ENCODE data around the gene C17orf50. TPM values are rescaled to one million over a fixed set of nuclear protein-coding genes. Genes with fewer than 3 reads are reported as not detected.

Gene C17orf50
- total and polyA plus RNA-seq, 3 donors from 2014 or later: 48.8 to 154 (median 102) TPM

- no peaks in the 10 kb centered on the region for H3K27me3 ChIP-seq
- DNase-seq: no peak
- no peaks in the 10 kb centered on the region for H3K36me3 ChIP-seq (ENCODE audit: low read depth, missing control alignments)
- H3K4me1 ChIP-seq: peaks cover 6% of the 10 kb centered on the region
- no peaks in the 10 kb centered on the region for H3K9me3 ChIP-seq
- TF ChIP-seq POLR2A (IDR thresholded peaks at IDR 0.05) (no peak), CTCF (IDR thresholded peaks at IDR 0.05) (no peak)
- intact Hi-C loops (cut with DNase I; ENCODE audit: low total_unique reads): no loop called here
- H3K4me3 ChIP-seq: no peak overlapping the region
- WGBS, 2 donors: 78 to 91% methylated on average over 1 of the region's 1 CpG
- H3K27ac ChIP-seq: no peak overlapping the region
Measured at GRCh38 chr17:35732806-35733136, 27.9 kb upstream of the C17orf50 start.

GRCh38 chr17:35733366-35733765, 27.3 kb upstream of the C17orf50 start:
- peaks cover 6% of the 10 kb centered on the region for H3K4me1 ChIP-seq
- intact Hi-C loops (cut with DNase I; ENCODE audit: low total_unique reads): no loop called here

DNA sequence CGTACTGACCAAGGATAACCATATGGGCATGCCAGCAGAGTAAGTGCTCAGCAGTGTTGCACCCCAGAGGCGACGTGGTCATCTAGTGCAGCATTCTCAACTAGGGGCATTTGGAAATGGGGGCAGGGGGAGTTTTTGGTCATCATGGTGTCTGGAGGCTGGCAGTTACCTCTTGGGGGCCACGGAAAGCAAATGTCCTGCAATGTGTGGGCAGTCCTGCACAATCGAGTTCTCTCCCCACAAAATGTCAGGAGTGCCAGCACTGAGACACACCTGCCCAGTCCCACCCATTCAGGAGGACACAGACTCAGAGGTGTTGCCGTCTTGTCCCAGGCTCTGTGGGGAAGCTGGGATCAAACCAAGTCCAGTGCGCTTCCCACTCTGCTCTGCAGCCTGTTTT, 26.3 kb upstream of the C17orf50 start:
- no peaks in the 10 kb centered on the region for H3K9me3 ChIP-seq
- intact Hi-C loops (cut with DNase I; ENCODE audit: low total_unique reads): no loop called here
- DNase-seq: no peak
- H3K27ac ChIP-seq: no peak overlapping the region
- WGBS, 2 donors: 88 to 92% methylated on average over 7 of the region's 7 CpGs
- H3K36me3 ChIP-seq (ENCODE audit: low read depth, missing control alignments): no peaks in the 10 kb centered on the region
- H3K4me1 ChIP-seq: peaks cover 6% of the 10 kb centered on the region
- H3K4me3 ChIP-seq: no peak overlapping the region
- no peaks in the 10 kb centered on the region for H3K27me3 ChIP-seq
- TF ChIP-seq CTCF (IDR thresholded peaks at IDR 0.05) (no peak), POLR2A (IDR thresholded peaks at IDR 0.05) (no peak)

More at GRCh38 chr17:35733366-35733765, 27.3 kb upstream of the C17orf50 start:
- 87 to 94% methylated on average over 4 to 6 of the region's 6 CpGs for WGBS, 2 donors
- no peak overlapping the region for H3K27ac ChIP-seq
- no peak for DNase-seq
- H3K27me3 ChIP-seq: no peaks in the 10 kb centered on the region
- no peaks in the 10 kb centered on the region for H3K36me3 ChIP-seq (ENCODE audit: low read depth, missing control alignments)
- no peak overlapping the region for H3K4me3 ChIP-seq
- TF ChIP-seq CTCF (IDR thresholded peaks at IDR 0.05) (no peak), POLR2A (IDR thresholded peaks at IDR 0.05) (no peak)
- H3K9me3 ChIP-seq: no peaks in the 10 kb centered on the region

DNA sequence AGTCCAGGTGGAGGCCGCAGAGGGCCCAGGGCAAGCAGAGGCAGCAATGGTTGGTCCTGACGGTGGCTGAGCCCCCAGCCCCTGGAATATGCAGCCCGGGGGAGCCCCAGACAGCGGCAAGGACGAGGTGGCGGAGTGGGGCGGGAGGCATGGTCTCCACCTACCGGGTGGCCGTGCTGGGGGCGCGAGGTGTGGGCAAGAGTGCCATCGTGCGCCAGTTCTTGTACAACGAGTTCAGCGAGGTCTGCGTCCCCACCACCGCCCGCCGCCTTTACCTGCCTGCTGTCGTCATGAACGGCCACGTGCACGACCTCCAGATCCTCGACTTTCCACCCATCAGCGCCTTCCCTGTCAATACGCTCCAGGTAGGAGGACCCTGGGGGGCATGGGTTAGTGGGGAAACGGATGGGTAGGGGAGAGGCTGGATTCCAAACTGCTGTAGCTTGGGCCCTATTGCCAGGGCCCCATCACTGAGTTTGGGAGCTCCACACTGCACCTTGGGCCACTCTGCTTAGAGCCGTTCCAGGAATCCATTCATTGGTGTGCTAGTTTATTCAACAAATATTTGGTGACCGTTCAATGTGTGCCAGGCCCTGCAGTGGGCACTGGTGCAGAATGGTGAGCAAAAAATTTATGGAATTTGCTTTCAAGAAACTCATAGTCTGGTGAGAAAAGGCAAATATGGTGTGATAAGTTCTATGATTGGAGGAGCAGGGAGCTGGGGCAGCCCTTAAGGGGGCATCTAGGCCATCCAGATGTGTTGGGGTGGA, 25.5 kb upstream of the C17orf50 start:
- intact Hi-C loops (cut with DNase I; ENCODE audit: low total_unique reads): no loop called here
- no peaks in the 10 kb centered on the region for H3K9me3 ChIP-seq
- no peaks in the 10 kb centered on the region for H3K27me3 ChIP-seq
- TF ChIP-seq POLR2A (IDR thresholded peaks at IDR 0.05) (no peak), CTCF (IDR thresholded peaks at IDR 0.05) (no peak)
- no peak overlapping the region for H3K4me3 ChIP-seq
- DNase-seq: no peak
- no peaks in the 10 kb centered on the region for H3K36me3 ChIP-seq (ENCODE audit: low read depth, missing control alignments)
- WGBS, 2 donors: 82 to 86% methylated on average over 21 to 29 of the region's 29 CpGs
- H3K27ac ChIP-seq: no peak overlapping the region
- H3K4me1 ChIP-seq: peaks cover 6% of the 10 kb centered on the region

- intact Hi-C loops (cut with DNase I; ENCODE audit: low total_unique reads): no loop called here
- DNase-seq: no peak
- WGBS, 2 donors: 92 to 93% methylated on average over 3 to 5 of the region's 5 CpGs
- Histone ChIP-seq H3K4me1 (peaks cover 1% of the 10 kb centered on the region), H3K4me3 (no peak overlapping the region), H3K27me3 (no peaks in the 10 kb centered on the region), H3K9me3 (no peaks in the 10 kb centered on the region), H3K27ac (no peak overlapping the region), H3K36me3 (ENCODE audit: low read depth, missing control alignments) (no peaks in the 10 kb centered on the region)
- TF ChIP-seq CTCF (IDR thresholded peaks at IDR 0.05): no peak
- TF ChIP-seq POLR2A (IDR thresholded peaks at IDR 0.05): no peak
Measured at GRCh38 chr17:35736236-35736635, 24.5 kb upstream of the C17orf50 start.
